WTC11 (cell line): ENCODE data around the gene ARMH1. TPM values are rescaled to one million over a fixed set of nuclear protein-coding genes. Genes with fewer than 3 reads are reported as not detected.

Experiments used
- ATAC-seq: fragments of 200-7000 bp; cut with Tn5 transposase; 2 replicates; pipeline ENCODE4 v1.10.0; 2021; ENCODE audit warnings: mild to moderate bottlenecking, moderate library complexity
- CTCF ChIA-PET: fragments of 300-600 bp; sonication (Branson Sonifier 250); formaldehyde crosslinking; loops from one replicate; lab custom pipeline; 2021; ENCODE audit warnings: antibody characterized with exemption; lab: Charles Lee
- POLR2A ChIA-PET: fragments of 350-600 bp; sonication (Branson Sonifier 250); formaldehyde crosslinking; loops from one replicate; lab custom pipeline; 2021; ENCODE audit warnings: antibody characterized with exemption; lab: Charles Lee
- DNase-seq: peaks from one replicate; pipeline ENCODE4 v3.0.0; 2021; ENCODE audit warnings: low spot score
- H3K27ac Mint-ChIP-seq: 2 replicates; pipeline ENCODE4 v1.8.0; 2021; ENCODE audit warnings: mixed read lengths
- H3K27me3 Mint-ChIP-seq: 2 replicates; pipeline ENCODE4 v1.8.0; 2021; ENCODE audit warnings: low read depth, mild to moderate bottlenecking, moderate library complexity, mixed read lengths
- H3K36me3 Mint-ChIP-seq: 2 replicates; pipeline ENCODE4 v1.8.0; 2021; ENCODE audit warnings: mixed read lengths
- H3K4me1 Mint-ChIP-seq: 2 replicates; pipeline ENCODE4 v1.8.0; 2022; ENCODE audit warnings: mixed read lengths
- H3K4me3 Mint-ChIP-seq: 2 replicates; pipeline ENCODE4 v1.8.0; 2021; ENCODE audit warnings: mild to moderate bottlenecking, moderate library complexity, mixed read lengths
- H3K9me3 Mint-ChIP-seq: 2 replicates; pipeline ENCODE4 v1.8.0; 2021; ENCODE audit warnings: mixed read lengths
- CREM ChIP-seq: sonication (generic); formaldehyde crosslinking; IDR thresholded peaks from 2 replicates; pipeline ENCODE4 v1.8.1; 2022; ENCODE audit warnings: mild to moderate bottlenecking, missing genetic modification reagents, moderate library complexity
- ETV6 ChIP-seq: sonication (generic); formaldehyde crosslinking; IDR thresholded peaks from 2 replicates; pipeline ENCODE4 v1.8.1; 2022; ENCODE audit warnings: mild to moderate bottlenecking, missing genetic modification reagents
- MXD4 ChIP-seq: fragments of 250-450 bp; sonication (Bioruptor Pico); IDR thresholded peaks from 2 replicates; pipeline ENCODE4 v1.8.0; 2021; ENCODE audit warnings: mild to moderate bottlenecking, moderate library complexity, borderline replicate concordance
- MYBL2 ChIP-seq: sonication (generic); formaldehyde crosslinking; IDR thresholded peaks from 2 replicates; pipeline ENCODE4 v1.8.1; 2023; ENCODE audit warnings: mild to moderate bottlenecking, moderate library complexity, missing genetic modification reagents
- OVOL2 ChIP-seq: fragments of 250-450 bp; sonication (Bioruptor Pico); IDR thresholded peaks from 2 replicates; pipeline ENCODE4 v1.9.0; 2021; ENCODE audit warnings: mild to moderate bottlenecking, borderline replicate concordance
- RORB ChIP-seq: fragments of 250-450 bp; sonication (Bioruptor Pico); IDR thresholded peaks from 2 replicates; pipeline ENCODE4 v1.9.0; 2021; ENCODE audit warnings: mild to moderate bottlenecking
- TEAD1 ChIP-seq: sonication (generic); formaldehyde crosslinking; IDR thresholded peaks from 2 replicates; pipeline ENCODE4 v1.8.0; 2022; ENCODE audit warnings: mild to moderate bottlenecking, missing genetic modification reagents
- ZBTB21 ChIP-seq: sonication (generic); formaldehyde crosslinking; IDR thresholded peaks from 2 replicates; pipeline ENCODE4 v1.8.1; 2023; ENCODE audit warnings: mild to moderate bottlenecking, missing genetic modification reagents, borderline replicate concordance
- ZNF138 ChIP-seq: sonication (generic); formaldehyde crosslinking; conservative IDR thresholded peaks from 2 replicates; pipeline ENCODE4 v1.8.1; 2022; ENCODE audit warnings: mild to moderate bottlenecking, moderate library complexity, missing genetic modification reagents
- ZNF263 ChIP-seq: sonication (generic); formaldehyde crosslinking; IDR thresholded peaks from 2 replicates; pipeline ENCODE4 v1.8.1; 2022; ENCODE audit warnings: low read depth, mild to moderate bottlenecking, moderate library complexity, missing genetic modification reagents
- total RNA-seq: library from RNA; stranded (reverse); gene quantifications from 3 replicates; pipeline ENCODE4 v1.2.3, GENCODE V29; 2021
- TF ChIP-seq, protein P1 (sequence below): sonication (generic); formaldehyde crosslinking; IDR thresholded peaks from 2 replicates; pipeline ENCODE4 v1.8.1; 2023; ENCODE audit warnings: mild to moderate bottlenecking, missing genetic modification reagents, borderline replicate concordance
- TF ChIP-seq, protein P2 (sequence below): fragments of 250-450 bp; sonication (Bioruptor Pico); IDR thresholded peaks from 2 replicates; pipeline ENCODE4 v1.9.0; 2021; ENCODE audit warnings: mild to moderate bottlenecking, borderline replicate concordance
- TF ChIP-seq, protein P3 (sequence below): sonication (generic); formaldehyde crosslinking; IDR thresholded peaks from 2 replicates; pipeline ENCODE4 v1.8.1; 2022; ENCODE audit warnings: low read depth, mild to moderate bottlenecking, moderate library complexity, missing genetic modification reagents, borderline replicate concordance
- TF ChIP-seq, protein P4 (sequence below): fragments of 250-450 bp; sonication (Bioruptor Pico); IDR thresholded peaks from 2 replicates; pipeline ENCODE4 v1.8.0; 2021; ENCODE audit warnings: mild to moderate bottlenecking
- TF ChIP-seq, protein P5 (sequence below): sonication (generic); formaldehyde crosslinking; IDR thresholded peaks from 2 replicates; pipeline ENCODE4 v1.8.0; 2022; ENCODE audit warnings: mild to moderate bottlenecking, missing genetic modification reagents
- TF ChIP-seq, protein P6 (sequence below): sonication (generic); formaldehyde crosslinking; IDR thresholded peaks from 2 replicates; pipeline ENCODE4 v1.8.1; 2022; ENCODE audit warnings: missing genetic modification reagents, borderline replicate concordance
- TF ChIP-seq, protein P7 (sequence below): sonication (generic); formaldehyde crosslinking; IDR thresholded peaks from 2 replicates; pipeline ENCODE4 v1.8.1; 2023; ENCODE audit warnings: mild to moderate bottlenecking, missing genetic modification reagents

ARMH1 gene
- total RNA-seq, 1 experiment from 2014 or later = 0.74 TPM

DNA sequence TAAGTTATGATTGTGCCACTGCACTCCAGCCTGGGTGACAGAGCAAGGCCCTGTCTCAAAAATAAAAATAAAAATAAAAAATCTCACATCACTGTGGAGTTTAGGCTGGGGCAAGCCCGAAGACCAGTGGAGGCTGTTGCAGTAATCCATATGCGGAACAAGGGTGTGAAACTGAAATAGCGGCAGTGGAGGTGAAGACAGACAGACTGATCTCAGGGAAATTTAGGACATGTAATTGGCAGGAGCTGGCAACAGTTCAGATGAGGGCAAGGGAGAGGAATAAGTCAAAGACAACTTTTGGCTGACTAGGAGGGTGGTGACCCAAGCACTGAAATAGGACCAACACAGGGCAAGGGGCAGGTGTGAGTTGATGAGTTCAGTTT is 8.4 kb downstream of the ARMH1 start:
- TF ChIP-seq, protein P1, sequence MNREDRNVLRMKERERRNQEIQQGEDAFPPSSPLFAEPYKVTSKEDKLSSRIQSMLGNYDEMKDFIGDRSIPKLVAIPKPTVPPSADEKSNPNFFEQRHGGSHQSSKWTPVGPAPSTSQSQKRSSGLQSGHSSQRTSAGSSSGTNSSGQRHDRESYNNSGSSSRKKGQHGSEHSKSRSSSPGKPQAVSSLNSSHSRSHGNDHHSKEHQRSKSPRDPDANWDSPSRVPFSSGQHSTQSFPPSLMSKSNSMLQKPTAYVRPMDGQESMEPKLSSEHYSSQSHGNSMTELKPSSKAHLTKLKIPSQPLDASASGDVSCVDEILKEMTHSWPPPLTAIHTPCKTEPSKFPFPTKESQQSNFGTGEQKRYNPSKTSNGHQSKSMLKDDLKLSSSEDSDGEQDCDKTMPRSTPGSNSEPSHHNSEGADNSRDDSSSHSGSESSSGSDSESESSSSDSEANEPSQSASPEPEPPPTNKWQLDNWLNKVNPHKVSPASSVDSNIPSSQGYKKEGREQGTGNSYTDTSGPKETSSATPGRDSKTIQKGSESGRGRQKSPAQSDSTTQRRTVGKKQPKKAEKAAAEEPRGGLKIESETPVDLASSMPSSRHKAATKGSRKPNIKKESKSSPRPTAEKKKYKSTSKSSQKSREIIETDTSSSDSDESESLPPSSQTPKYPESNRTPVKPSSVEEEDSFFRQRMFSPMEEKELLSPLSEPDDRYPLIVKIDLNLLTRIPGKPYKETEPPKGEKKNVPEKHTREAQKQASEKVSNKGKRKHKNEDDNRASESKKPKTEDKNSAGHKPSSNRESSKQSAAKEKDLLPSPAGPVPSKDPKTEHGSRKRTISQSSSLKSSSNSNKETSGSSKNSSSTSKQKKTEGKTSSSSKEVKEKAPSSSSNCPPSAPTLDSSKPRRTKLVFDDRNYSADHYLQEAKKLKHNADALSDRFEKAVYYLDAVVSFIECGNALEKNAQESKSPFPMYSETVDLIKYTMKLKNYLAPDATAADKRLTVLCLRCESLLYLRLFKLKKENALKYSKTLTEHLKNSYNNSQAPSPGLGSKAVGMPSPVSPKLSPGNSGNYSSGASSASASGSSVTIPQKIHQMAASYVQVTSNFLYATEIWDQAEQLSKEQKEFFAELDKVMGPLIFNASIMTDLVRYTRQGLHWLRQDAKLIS (CRISPR knock-in tag) = no peak
- TF ChIP-seq, protein P2, sequence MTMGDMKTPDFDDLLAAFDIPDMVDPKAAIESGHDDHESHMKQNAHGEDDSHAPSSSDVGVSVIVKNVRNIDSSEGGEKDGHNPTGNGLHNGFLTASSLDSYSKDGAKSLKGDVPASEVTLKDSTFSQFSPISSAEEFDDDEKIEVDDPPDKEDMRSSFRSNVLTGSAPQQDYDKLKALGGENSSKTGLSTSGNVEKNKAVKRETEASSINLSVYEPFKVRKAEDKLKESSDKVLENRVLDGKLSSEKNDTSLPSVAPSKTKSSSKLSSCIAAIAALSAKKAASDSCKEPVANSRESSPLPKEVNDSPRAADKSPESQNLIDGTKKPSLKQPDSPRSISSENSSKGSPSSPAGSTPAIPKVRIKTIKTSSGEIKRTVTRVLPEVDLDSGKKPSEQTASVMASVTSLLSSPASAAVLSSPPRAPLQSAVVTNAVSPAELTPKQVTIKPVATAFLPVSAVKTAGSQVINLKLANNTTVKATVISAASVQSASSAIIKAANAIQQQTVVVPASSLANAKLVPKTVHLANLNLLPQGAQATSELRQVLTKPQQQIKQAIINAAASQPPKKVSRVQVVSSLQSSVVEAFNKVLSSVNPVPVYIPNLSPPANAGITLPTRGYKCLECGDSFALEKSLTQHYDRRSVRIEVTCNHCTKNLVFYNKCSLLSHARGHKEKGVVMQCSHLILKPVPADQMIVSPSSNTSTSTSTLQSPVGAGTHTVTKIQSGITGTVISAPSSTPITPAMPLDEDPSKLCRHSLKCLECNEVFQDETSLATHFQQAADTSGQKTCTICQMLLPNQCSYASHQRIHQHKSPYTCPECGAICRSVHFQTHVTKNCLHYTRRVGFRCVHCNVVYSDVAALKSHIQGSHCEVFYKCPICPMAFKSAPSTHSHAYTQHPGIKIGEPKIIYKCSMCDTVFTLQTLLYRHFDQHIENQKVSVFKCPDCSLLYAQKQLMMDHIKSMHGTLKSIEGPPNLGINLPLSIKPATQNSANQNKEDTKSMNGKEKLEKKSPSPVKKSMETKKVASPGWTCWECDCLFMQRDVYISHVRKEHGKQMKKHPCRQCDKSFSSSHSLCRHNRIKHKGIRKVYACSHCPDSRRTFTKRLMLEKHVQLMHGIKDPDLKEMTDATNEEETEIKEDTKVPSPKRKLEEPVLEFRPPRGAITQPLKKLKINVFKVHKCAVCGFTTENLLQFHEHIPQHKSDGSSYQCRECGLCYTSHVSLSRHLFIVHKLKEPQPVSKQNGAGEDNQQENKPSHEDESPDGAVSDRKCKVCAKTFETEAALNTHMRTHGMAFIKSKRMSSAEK (CRISPR knock-in tag) = no peak
- TF ChIP-seq, protein P3, sequence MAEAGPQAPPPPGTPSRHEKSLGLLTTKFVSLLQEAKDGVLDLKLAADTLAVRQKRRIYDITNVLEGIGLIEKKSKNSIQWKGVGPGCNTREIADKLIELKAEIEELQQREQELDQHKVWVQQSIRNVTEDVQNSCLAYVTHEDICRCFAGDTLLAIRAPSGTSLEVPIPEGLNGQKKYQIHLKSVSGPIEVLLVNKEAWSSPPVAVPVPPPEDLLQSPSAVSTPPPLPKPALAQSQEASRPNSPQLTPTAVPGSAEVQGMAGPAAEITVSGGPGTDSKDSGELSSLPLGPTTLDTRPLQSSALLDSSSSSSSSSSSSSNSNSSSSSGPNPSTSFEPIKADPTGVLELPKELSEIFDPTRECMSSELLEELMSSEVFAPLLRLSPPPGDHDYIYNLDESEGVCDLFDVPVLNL (CRISPR knock-in tag) = no peak
- TF ChIP-seq TEAD1 (CRISPR knock-in tag) = no peak
- TF ChIP-seq, protein P4, sequence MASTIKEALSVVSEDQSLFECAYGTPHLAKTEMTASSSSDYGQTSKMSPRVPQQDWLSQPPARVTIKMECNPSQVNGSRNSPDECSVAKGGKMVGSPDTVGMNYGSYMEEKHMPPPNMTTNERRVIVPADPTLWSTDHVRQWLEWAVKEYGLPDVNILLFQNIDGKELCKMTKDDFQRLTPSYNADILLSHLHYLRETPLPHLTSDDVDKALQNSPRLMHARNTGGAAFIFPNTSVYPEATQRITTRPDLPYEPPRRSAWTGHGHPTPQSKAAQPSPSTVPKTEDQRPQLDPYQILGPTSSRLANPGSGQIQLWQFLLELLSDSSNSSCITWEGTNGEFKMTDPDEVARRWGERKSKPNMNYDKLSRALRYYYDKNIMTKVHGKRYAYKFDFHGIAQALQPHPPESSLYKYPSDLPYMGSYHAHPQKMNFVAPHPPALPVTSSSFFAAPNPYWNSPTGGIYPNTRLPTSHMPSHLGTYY (CRISPR knock-in tag) = no peak
- TF ChIP-seq, protein P5, sequence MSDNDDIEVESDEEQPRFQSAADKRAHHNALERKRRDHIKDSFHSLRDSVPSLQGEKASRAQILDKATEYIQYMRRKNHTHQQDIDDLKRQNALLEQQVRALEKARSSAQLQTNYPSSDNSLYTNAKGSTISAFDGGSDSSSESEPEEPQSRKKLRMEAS (CRISPR knock-in tag) = no peak
- TF ChIP-seq, protein P6, sequence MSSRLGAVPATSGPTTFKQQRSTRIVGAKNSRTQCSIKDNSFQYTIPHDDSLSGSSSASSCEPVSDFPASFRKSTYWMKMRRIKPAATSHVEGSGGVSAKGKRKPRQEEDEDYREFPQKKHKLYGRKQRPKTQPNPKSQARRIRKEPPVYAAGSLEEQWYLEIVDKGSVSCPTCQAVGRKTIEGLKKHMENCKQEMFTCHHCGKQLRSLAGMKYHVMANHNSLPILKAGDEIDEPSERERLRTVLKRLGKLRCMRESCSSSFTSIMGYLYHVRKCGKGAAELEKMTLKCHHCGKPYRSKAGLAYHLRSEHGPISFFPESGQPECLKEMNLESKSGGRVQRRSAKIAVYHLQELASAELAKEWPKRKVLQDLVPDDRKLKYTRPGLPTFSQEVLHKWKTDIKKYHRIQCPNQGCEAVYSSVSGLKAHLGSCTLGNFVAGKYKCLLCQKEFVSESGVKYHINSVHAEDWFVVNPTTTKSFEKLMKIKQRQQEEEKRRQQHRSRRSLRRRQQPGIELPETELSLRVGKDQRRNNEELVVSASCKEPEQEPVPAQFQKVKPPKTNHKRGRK = no peak
- TF ChIP-seq MYBL2 (CRISPR knock-in tag) = no peak
- no peak for TF ChIP-seq RORB (CRISPR knock-in tag)
- no peak for TF ChIP-seq ETV6 (CRISPR knock-in tag)
- no peak for TF ChIP-seq OVOL2 (CRISPR knock-in tag)
- TF ChIP-seq, protein P7, sequence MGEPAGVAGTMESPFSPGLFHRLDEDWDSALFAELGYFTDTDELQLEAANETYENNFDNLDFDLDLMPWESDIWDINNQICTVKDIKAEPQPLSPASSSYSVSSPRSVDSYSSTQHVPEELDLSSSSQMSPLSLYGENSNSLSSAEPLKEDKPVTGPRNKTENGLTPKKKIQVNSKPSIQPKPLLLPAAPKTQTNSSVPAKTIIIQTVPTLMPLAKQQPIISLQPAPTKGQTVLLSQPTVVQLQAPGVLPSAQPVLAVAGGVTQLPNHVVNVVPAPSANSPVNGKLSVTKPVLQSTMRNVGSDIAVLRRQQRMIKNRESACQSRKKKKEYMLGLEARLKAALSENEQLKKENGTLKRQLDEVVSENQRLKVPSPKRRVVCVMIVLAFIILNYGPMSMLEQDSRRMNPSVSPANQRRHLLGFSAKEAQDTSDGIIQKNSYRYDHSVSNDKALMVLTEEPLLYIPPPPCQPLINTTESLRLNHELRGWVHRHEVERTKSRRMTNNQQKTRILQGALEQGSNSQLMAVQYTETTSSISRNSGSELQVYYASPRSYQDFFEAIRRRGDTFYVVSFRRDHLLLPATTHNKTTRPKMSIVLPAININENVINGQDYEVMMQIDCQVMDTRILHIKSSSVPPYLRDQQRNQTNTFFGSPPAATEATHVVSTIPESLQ (CRISPR knock-in tag) = no peak
- no peak for TF ChIP-seq CREM
- no peak for TF ChIP-seq ZBTB21 (CRISPR knock-in tag)
- TF ChIP-seq ZNF138 = no peak
- TF ChIP-seq MXD4 (CRISPR knock-in tag) = no peak
- no peak for TF ChIP-seq ZNF263 (CRISPR knock-in tag)

More for the DNA sequence above, 8.4 kb downstream of the ARMH1 start:
- DNase-seq (no peak), ATAC-seq (no peak)
- H3K4me1 Mint-ChIP-seq = peaks cover 30% of the 10 kb centered on the region
- H3K9me3 Mint-ChIP-seq = no peaks in the 10 kb centered on the region
- H3K36me3 Mint-ChIP-seq = 0 out of 2 replicates have a peak, but pooled peaks cover 5% of the 10 kb centered on the region
- POLR2A ChIA-PET = no interaction called here
- no peak overlapping the region for H3K27ac Mint-ChIP-seq
- no peaks in the 10 kb centered on the region for H3K27me3 Mint-ChIP-seq
- no peak overlapping the region for H3K4me3 Mint-ChIP-seq
- CTCF ChIA-PET = interaction anchor here (0.6 to 3.1 kb wide), 3 partner anchors 9 to 31 kb away, joined by 3 to 10 read pairs (median 6); partner anchors contain the start of genes ARMH1 and TMEM53
